GM12878 (cell line): ENCODE data around the gene ADSS1. TPM values are rescaled to one million over a fixed set of nuclear protein-coding genes. Genes with fewer than 3 reads are reported as not detected.

ENCODE experiments used
- ATAC-seq: fragments of 200-7000 bp; cut with Tn5 transposase; 3 replicates; pipeline ENCODE4 v1.9.1; 2020; ENCODE audit warnings: mild to moderate bottlenecking, moderate library complexity
- BruUV-seq: library from RNA; stranded (reverse); fragments of 400-500 nt; replicated peaks from 2 replicates; lab custom pipeline; 2021; lab: Mats Ljungman, UMichigan
- CTCF ChIA-PET: fragments of 300-600 bp; sonication (Branson Sonifier 250); formaldehyde crosslinking; extraction: SDS; loops from one replicate; lab custom pipeline; 2021; ENCODE audit warnings: inconsistent platforms; lab: Yijun Ruan, JAX
- POLR2A ChIA-PET: fragments of 350-600 bp; formaldehyde crosslinking; extraction: SDS; loops from one replicate; lab custom pipeline; 2021; ENCODE audit warnings: inconsistent platforms; lab: Charles Lee
- RAD21 ChIA-PET: fragments of 300-600 bp; sonication (Branson Sonifier 250); formaldehyde crosslinking; loops from one replicate; lab custom pipeline; 2023; ENCODE audit warnings: antibody characterized with exemption; ENCODE audit not compliant: unreplicated experiment; lab: Charles Lee
- SMC1A ChIA-PET: fragments of 300-600 bp; sonication (Branson Sonifier 250); formaldehyde crosslinking; loops from one replicate; lab custom pipeline; 2023; ENCODE audit not compliant: unreplicated experiment, uncharacterized antibody; lab: Charles Lee
- DNase-seq: peaks from one replicate; pipeline ENCODE4 v3.0.0-alpha.2; 2011; ENCODE audit warnings: low read depth, low spot score
- FAIRE-seq: peaks from 3 replicates; lab custom pipeline; 2011; peaks lifted over from hg19 to GRCh38; lab: Jason Lieb, UNC
- H2AFZ ChIP-seq: 2 replicates; pipeline ENCODE4 v1.6.0; 2011; ENCODE audit warnings: low read depth, low read length, control low read depth; ENCODE audit not compliant: control insufficient read depth
- H3K27ac ChIP-seq: 2 replicates; pipeline ENCODE4 v1.5.1; 2011; ENCODE audit warnings: control low read depth; ENCODE audit not compliant: control insufficient read depth, insufficient read depth
- H3K27me3 ChIP-seq, 2 experiments: replicated peaks in 1 of 2; 2 replicates each; pipeline versions ENCODE4 v1.6.0 to v1.6.1; 2011; ENCODE audit warnings: low read length in 1 of 2; ENCODE audit not compliant: control insufficient read depth in 2 of 2, insufficient read depth in 2 of 2
- H3K36me3 ChIP-seq, 2 experiments: 2 replicates each; pipeline ENCODE4 v1.5.1; 2011; ENCODE audit warnings: low read length in 1 of 2; ENCODE audit not compliant: control insufficient read depth in 2 of 2, insufficient read depth in 2 of 2
- H3K4me1 ChIP-seq: 2 replicates; pipeline ENCODE4 v1.6.1; 2011; ENCODE audit warnings: mild to moderate bottlenecking, low read length, moderate library complexity, mixed read lengths; ENCODE audit not compliant: control insufficient read depth, insufficient read depth
- H3K4me2 ChIP-seq: 2 replicates; pipeline ENCODE4 v1.6.0; 2011; ENCODE audit warnings: control low read depth; ENCODE audit not compliant: control insufficient read depth, insufficient read depth
- H3K4me3 ChIP-seq: fragments of 200-600 bp; sonication (generic); 2 replicates; pipeline ENCODE4 v1.5.1; 2016
- H3K79me2 ChIP-seq: 2 replicates; pipeline ENCODE4 v1.6.0; 2011; ENCODE audit warnings: low read length; ENCODE audit not compliant: control insufficient read depth, insufficient read depth
- H3K9ac ChIP-seq: 2 replicates; pipeline ENCODE4 v1.8.0; 2011; ENCODE audit warnings: low read length, control low read depth, mixed read lengths; ENCODE audit not compliant: control insufficient read depth, insufficient read depth
- H3K9me3 ChIP-seq: replicated peaks from 3 replicates; pipeline ENCODE4 v1.5.1; 2011; ENCODE audit warnings: mild to moderate bottlenecking, low read length; ENCODE audit not compliant: control insufficient read depth, insufficient read depth
- H4K20me1 ChIP-seq: 2 replicates; pipeline ENCODE4 v1.6.0; 2011; ENCODE audit not compliant: control insufficient read depth, insufficient read depth
- CBX5 ChIP-seq: sonication (generic); IDR thresholded peaks from 2 replicates; pipeline ENCODE4 v1.6.1; 2016; ENCODE audit warnings: low read depth, moderate library complexity, mild to moderate bottlenecking, inconsistent platforms
- CHD1 ChIP-seq: IDR thresholded peaks from 2 replicates; pipeline ENCODE4 v1.6.1; 2012; ENCODE audit warnings: low read depth, low read length, improper control_type of control experiment
- POLR2A ChIP-seq: IDR thresholded peaks from 2 replicates; pipeline ENCODE4 v1.6.1; 2011; ENCODE audit warnings: low read depth, mild to moderate bottlenecking, low read length
- ZNF24 ChIP-seq: fragments of 450-650 bp; IDR thresholded peaks from 2 replicates; pipeline ENCODE4 v1.6.1; 2017; ENCODE audit warnings: antibody characterized with exemption, mild to moderate bottlenecking
- WGBS: methylation state at CpG from one replicate; pipeline ENCODE4 v1.1.6; 2016; ENCODE audit warnings: low lambda C conversion rate; ENCODE audit not compliant: insufficient replicate concordance, insufficient coverage; ENCODE audit errors: missing lambda C conversion rate; 5-methylcytosine and 5-hydroxymethylcytosine counted together
- in situ Hi-C: fragments of 300-500 bp; cut with MboI; formaldehyde crosslinking; loops from 9 replicates; pipeline ENCODE4 v1.14.3; 2018; ENCODE audit warnings: mixed read lengths
- intact Hi-C: fragments of 100-400 bp; cut with micrococcal nuclease; formaldehyde crosslinking; loops from one replicate; pipeline ENCODE4 v1.14.2; 2022; ENCODE audit not compliant: unreplicated experiment
- polyA plus RNA-seq, 11 experiments: library from polyadenylated mRNA; depleted of rRNA in 4 of 11; unstranded in 6 of 11; stranded (reverse) in 5 of 11; fragments of >200 nt; fragmentation: Nextera tagmentation in 4 of 11; fragmentation: Illumina TruSeq in 1 of 11; extraction: Ambion mirVana in 4 of 11; extraction: Trizol in 1 of 11; gene quantifications; 1 replicate in 1 of 11; 2 replicates in 10 of 11; pipeline versions ENCODE4 v1.2.1 to v1.2.3, GENCODE V29; 2011 to 2016; ENCODE audit warnings: inconsistent platforms in 2 of 11, missing spikeins in 2 of 11, low read depth in 1 of 11
- total RNA-seq, 4 experiments: library from RNA; depleted of rRNA in 3 of 4; stranded (reverse); fragments of >200 nt in 3 of 4; fragmentation: Illumina TruSeq in 1 of 4; extraction: Trizol in 1 of 4; gene quantifications; 2 replicates each; pipeline versions ENCODE4 v1.2.1 to v1.2.3, GENCODE V29; 2013 to 2021
- TF ChIP-seq, protein P1 (sequence below), 3 experiments: IDR thresholded peaks in 2 of 3; conservative IDR thresholded peaks in 1 of 3; 2 replicates each; pipeline ENCODE4 v1.5.1; 2011; ENCODE audit warnings: low read depth in 3 of 3, low read length in 3 of 3, mild to moderate bottlenecking in 3 of 3, control low read depth in 2 of 3, moderate library complexity in 2 of 3, inconsistent platforms in 1 of 3, mixed read lengths in 1 of 3; ENCODE audit not compliant: control insufficient read depth in 2 of 3, insufficient read depth in 1 of 3; ENCODE audit errors: extremely low read depth in 1 of 3

ADSS1 gene
- total and polyA plus RNA-seq, 10 of the 15 experiments (the other 5 are each of a cell fraction or from before 2014, with no cell fraction given), result 0.11 to 0.45 (median 0.28) TPM; not detected in 5

DNA sequence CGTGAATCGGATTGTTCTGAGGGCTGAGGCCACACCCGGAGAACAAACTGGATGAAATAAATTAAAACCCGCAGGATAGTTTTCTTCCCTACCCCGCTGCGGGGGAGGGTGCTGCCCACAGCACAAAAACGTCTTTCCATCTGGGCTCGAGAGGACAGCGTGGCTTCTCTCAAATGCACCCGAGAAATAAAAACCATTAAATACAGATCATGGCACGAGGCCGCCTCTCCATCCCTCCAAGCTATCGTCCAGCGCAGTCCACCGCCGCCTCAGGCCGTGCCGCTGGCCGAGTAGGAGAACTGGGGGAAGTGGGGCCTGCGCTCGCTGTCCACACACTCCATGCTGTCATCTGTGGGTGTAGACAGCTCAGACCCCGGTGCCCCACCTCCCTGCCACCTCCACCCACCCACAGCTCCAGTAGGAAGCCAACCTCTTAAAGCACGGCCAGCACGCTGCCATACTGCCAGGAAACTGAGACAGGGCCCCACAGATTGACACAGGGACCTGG, 46.1 kb downstream of the ADSS1 start:
- FAIRE-seq (no peak), DNase-seq (no peak), ATAC-seq (no peak)
- RAD21 ChIA-PET, result interaction anchor here (3.5 kb wide), 1 partner anchor 17 kb away, joined by 8 read pairs; the partner anchor contains the start of gene SIVA1
- BruUV-seq, result no TSS peak
- 90% methylated on average over 21 of the region's 24 CpGs for WGBS
- CTCF ChIA-PET, result interaction anchor here (1.6 to 2.8 kb wide), 2 partner anchors 17 to 56 kb away, joined by 13 to 16 read pairs; partner anchors contain the start of gene SIVA1
- Histone ChIP-seq H3K27ac (no peak overlapping the region), H2AFZ (no peak overlapping the region), H3K4me3 (no peak overlapping the region), H3K27me3 (no peaks in the 10 kb centered on the region), H3K4me1 (no peaks in the 10 kb centered on the region; the same call in 1 of the 2 replicates), H3K4me2 (no peak overlapping the region), H3K9me3 (no peaks in the 10 kb centered on the region; the same call in 2 of the 3 replicates), H3K36me3 (peaks cover 5 to 17% of the 10 kb centered on the region in 2 experiments; a peak in 3 of 4 replicates), H3K79me2 (no peaks in the 10 kb centered on the region), H3K9ac (no peak overlapping the region), H4K20me1 (no peaks in the 10 kb centered on the region)
- TF ChIP-seq POLR2A, result 0 out of 2 replicates have a peak, but pooled peaks have one; percentile 34
- no peak for TF ChIP-seq ZNF24
- POLR2A ChIA-PET, result no interaction called here
- intact Hi-C loops (no loop called here), in situ Hi-C loops (no loop called here)
- SMC1A ChIA-PET, result no interaction called here

DNA sequence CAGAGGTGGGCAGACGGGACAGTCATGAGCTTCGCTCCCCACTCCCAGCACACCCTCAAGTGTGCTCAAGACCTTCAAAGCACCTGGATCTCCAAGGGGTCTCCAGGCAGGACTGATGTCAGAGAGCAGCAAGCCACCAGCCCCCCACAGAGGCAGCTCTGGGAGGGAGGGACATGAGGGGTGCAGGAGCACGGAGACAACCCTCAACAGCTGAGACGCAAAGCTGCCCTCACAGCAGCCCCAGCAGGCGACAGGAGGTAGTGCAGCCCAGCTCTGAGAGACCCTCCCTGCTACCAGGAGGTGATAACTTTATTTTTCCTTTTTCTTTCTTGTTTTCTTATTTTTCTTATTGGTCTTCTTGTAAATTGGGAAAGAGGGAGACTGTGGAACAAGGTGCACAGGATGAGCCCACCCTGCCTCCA, 46.8 kb downstream of the ADSS1 start:
- ChIA-PET POLR2A (no interaction called here), SMC1A (no interaction called here), RAD21 (interaction anchor here (3.5 kb wide), 1 partner anchor 18 kb away, joined by 8 read pairs; the partner anchor contains the start of gene SIVA1), CTCF (interaction anchor here (0.7 to 1.6 kb wide), 4 partner anchors 18 to 55 kb away, joined by 3 to 16 read pairs (median 3); partner anchors contain the start of gene SIVA1)
- Histone ChIP-seq H3K79me2 (no peaks in the 10 kb centered on the region), H4K20me1 (no peaks in the 10 kb centered on the region), H2AFZ (no peak overlapping the region), H3K4me1 (no peaks in the 10 kb centered on the region; the same call in 1 of the 2 replicates), H3K9me3 (no peaks in the 10 kb centered on the region; the same call in 2 of the 3 replicates), H3K27ac (no peak overlapping the region), H3K4me3 (no peak overlapping the region), H3K9ac (no peak overlapping the region), H3K27me3 (no peaks in the 10 kb centered on the region), H3K4me2 (no peak overlapping the region), H3K36me3 (peaks cover 5 to 20% of the 10 kb centered on the region in 2 experiments; a peak in 3 of 4 replicates)
- DNase-seq (no peak), FAIRE-seq (no peak), ATAC-seq (0 out of 3 replicates have a peak, but pooled peaks have one; percentile 17)
- TF ChIP-seq CBX5 (peak; percentile 93; the same call in 1 of the 2 replicates), CHD1 (no peak)
- TF ChIP-seq, protein P1, sequence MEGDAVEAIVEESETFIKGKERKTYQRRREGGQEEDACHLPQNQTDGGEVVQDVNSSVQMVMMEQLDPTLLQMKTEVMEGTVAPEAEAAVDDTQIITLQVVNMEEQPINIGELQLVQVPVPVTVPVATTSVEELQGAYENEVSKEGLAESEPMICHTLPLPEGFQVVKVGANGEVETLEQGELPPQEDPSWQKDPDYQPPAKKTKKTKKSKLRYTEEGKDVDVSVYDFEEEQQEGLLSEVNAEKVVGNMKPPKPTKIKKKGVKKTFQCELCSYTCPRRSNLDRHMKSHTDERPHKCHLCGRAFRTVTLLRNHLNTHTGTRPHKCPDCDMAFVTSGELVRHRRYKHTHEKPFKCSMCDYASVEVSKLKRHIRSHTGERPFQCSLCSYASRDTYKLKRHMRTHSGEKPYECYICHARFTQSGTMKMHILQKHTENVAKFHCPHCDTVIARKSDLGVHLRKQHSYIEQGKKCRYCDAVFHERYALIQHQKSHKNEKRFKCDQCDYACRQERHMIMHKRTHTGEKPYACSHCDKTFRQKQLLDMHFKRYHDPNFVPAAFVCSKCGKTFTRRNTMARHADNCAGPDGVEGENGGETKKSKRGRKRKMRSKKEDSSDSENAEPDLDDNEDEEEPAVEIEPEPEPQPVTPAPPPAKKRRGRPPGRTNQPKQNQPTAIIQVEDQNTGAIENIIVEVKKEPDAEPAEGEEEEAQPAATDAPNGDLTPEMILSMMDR (IDR thresholded peaks at IDR 0.05 in 2 of 3, conservative IDR thresholded peaks at IDR 0.05 in 1 of 3; ENCODE audit: control insufficient read depth in 2 of 3, extremely low read depth in 1 of 3, insufficient read depth in 1 of 3, low read depth in 3 of 3, low read length in 3 of 3), result peak; percentile 4 to 69 (median 67); a peak in 4 of 6 replicates
- WGBS, result 78% methylated on average over 5 of the region's 5 CpGs
- intact Hi-C loops, result no loop called here
- in situ Hi-C loops, result no loop called here
- BruUV-seq, result no TSS peak
